Thyroid gland (tissue), 4 donors: Measurements from ENCODE around the gene DCAF8. TPM values are rescaled to one million over a fixed set of nuclear protein-coding genes. Genes with fewer than 3 reads are reported as not detected.
A peak's percentile ranks its signal among the peaks of the same experiment; 100 is the strongest.

Source experiments
- DNase-seq, 2 donors: peaks; one replicate each; pipeline ENCODE4 v3.0.0-alpha.2; 2019
- H3K27ac ChIP-seq, 3 donors: fragments of 200-600 bp; sonication (generic); 1 replicate in 2 of 3; 2 replicates in 1 of 3; pipeline ENCODE4 v1.5.1; 2016 to 2019; ENCODE audit warnings: mild to moderate bottlenecking in 1 of 3, moderate library complexity in 1 of 3
- H3K27me3 ChIP-seq: fragments of 200-600 bp; sonication (generic); one replicate; pipeline ENCODE4 v1.5.1; 2019
- H3K36me3 ChIP-seq, 2 donors: fragments of 200-600 bp; sonication (generic); one replicate each; pipeline ENCODE4 v1.5.1; 2016 to 2019
- H3K4me1 ChIP-seq, 2 donors: fragments of 200-600 bp; sonication (generic); one replicate each; pipeline ENCODE4 v1.5.1; 2017 to 2019
- H3K4me3 ChIP-seq, 3 donors: fragments of 200-600 bp; sonication (generic); replicated peaks in 1 of 3; 1 replicate in 2 of 3; 2 replicates in 1 of 3; pipeline ENCODE4 v1.5.1; 2016; ENCODE audit warnings: mild to moderate bottlenecking in 1 of 3
- H3K9me3 ChIP-seq: fragments of 200-600 bp; sonication (generic); one replicate; pipeline ENCODE4 v1.5.1; 2017
- CTCF ChIP-seq, 6 experiments: fragments of 200-600 bp in 3 of 6; fragments of 450-650 bp in 3 of 6; sonication (generic) in 3 of 6; IDR thresholded peaks; one replicate each; pipeline ENCODE4 v1.5.1; 2016 to 2019; ENCODE audit warnings: antibody characterized with exemption in 6 of 6, mild to moderate bottlenecking in 2 of 6, inconsistent platforms in 1 of 6, moderate library complexity in 1 of 6
- POLR2A ChIP-seq, 2 donors: fragments of 450-650 bp; IDR thresholded peaks; one replicate each; pipeline ENCODE4 v1.6.1; 2017; ENCODE audit warnings: antibody characterized with exemption in 2 of 2, mild to moderate bottlenecking in 2 of 2, moderate library complexity in 1 of 2
- WGBS, 2 donors: methylation state at CpG; one replicate each; pipeline ENCODE4 v1.1.5; 2017; 5-methylcytosine and 5-hydroxymethylcytosine counted together
- intact Hi-C: fragments of 100-400 bp; cut with DNase I; formaldehyde crosslinking; loops from one replicate; pipeline ENCODE4 v1.15.1; 2023
- total RNA-seq, 4 donors: library from RNA; depleted of rRNA; stranded (reverse); fragments of >200 nt; gene quantifications; one replicate each; pipeline ENCODE4 v1.2.3, GENCODE V29; 2016

The DCAF8 gene
- total RNA-seq, 4 donors from 2014 or later: 221 to 239 (median 228) TPM

GRCh38 chr1:160257411-160258015, 4.8 kb downstream of the DCAF8 start:
- WGBS, 2 donors: 68 to 75% methylated on average over 6 of the region's 6 CpGs
- TF ChIP-seq CTCF (IDR thresholded peaks at IDR 0.05) (no peak), POLR2A (IDR thresholded peaks at IDR 0.05) (no peak)
- DNase-seq: no peak
- Histone ChIP-seq H3K4me1 (peaks cover 56 to 58% of the 10 kb centered on the region in 2 donors), H3K27me3 (no peaks in the 10 kb centered on the region), H3K36me3 (no peaks in the 10 kb centered on the region), H3K4me3 (no peak overlapping the region), H3K9me3 (no peaks in the 10 kb centered on the region), H3K27ac (peak overlapping the region; percentile 3 to 82 (median 57))
- intact Hi-C loops: loop anchor here (10.0 kb wide), 1 partner anchor 153 kb away; no protein-coding TSS in a partner anchor

- Histone ChIP-seq H3K9me3 (no peaks in the 10 kb centered on the region), H3K36me3 (no peaks in the 10 kb centered on the region), H3K27ac (peak overlapping the region; percentile 26 to 82 (median 57)), H3K27me3 (no peaks in the 10 kb centered on the region), H3K4me3 (no peak overlapping the region), H3K4me1 (peaks cover 58 to 64% of the 10 kb centered on the region in 2 donors)
- peak; percentile 17 to 23 for DNase-seq
- TF ChIP-seq CTCF (IDR thresholded peaks at IDR 0.05) (no peak), POLR2A (IDR thresholded peaks at IDR 0.05) (no peak)
- WGBS, 2 donors: 19 to 25% methylated on average over 3 of the region's 3 CpGs
- intact Hi-C loops: loop anchor here (10.0 kb wide), 1 partner anchor 152 kb away; no protein-coding TSS in a partner anchor
Measured at GRCh38 chr1:160256396-160257046, 5.8 kb downstream of the DCAF8 start.

GRCh38 chr1:160255781-160256300, 6.5 kb downstream of the DCAF8 start:
- intact Hi-C loops: loop anchor here (10.0 kb wide), 1 partner anchor 151 kb away; no protein-coding TSS in a partner anchor
- Histone ChIP-seq H3K36me3 (no peaks in the 10 kb centered on the region), H3K9me3 (no peaks in the 10 kb centered on the region), H3K4me3 (no peak overlapping the region), H3K27ac (peak overlapping the region; percentile 65 to 82 (median 72)), H3K27me3 (no peaks in the 10 kb centered on the region), H3K4me1 (peaks cover 58 to 65% of the 10 kb centered on the region in 2 donors)
- peak; percentile 75 to 78 for DNase-seq
- 29 to 43% methylated on average over 4 of the region's 4 CpGs for WGBS, 2 donors
- TF ChIP-seq POLR2A (IDR thresholded peaks at IDR 0.05) (peak in 1 of 2 donors; percentile 7), CTCF (IDR thresholded peaks at IDR 0.05) (no peak)

GRCh38 chr1:160251687-160252526, 10.4 kb downstream of the DCAF8 start:
- Histone ChIP-seq H3K4me1 (peaks cover 26 to 40% of the 10 kb centered on the region in 2 donors), H3K9me3 (no peaks in the 10 kb centered on the region), H3K27me3 (no peaks in the 10 kb centered on the region), H3K36me3 (no peaks in the 10 kb centered on the region), H3K27ac (peak overlapping the region; percentile 48 to 70 (median 58)), H3K4me3 (no peak overlapping the region)
- no peak for TF ChIP-seq POLR2A (IDR thresholded peaks at IDR 0.05)
- peak; percentile 18 to 94 (median 80) for TF ChIP-seq CTCF (IDR thresholded peaks at IDR 0.05)
- DNase-seq: peak; percentile 79 to 87
- intact Hi-C loops: loop anchor here (5.0 to 10.0 kb wide), 2 partner anchors 60 to 147 kb away; partner anchors contain the start of gene CASQ1
- WGBS, 2 donors: 54 to 59% methylated on average over 5 of the region's 5 CpGs
